ENCODE data around the gene CENPN.

GRCh38 chr16:81081014-81081413 lies 74.0 kb downstream of the CENPN start:
- no peak for TF ChIP-seq POLR2A (IDR thresholded peaks at IDR 0.05)
- TF ChIP-seq, protein P1, sequence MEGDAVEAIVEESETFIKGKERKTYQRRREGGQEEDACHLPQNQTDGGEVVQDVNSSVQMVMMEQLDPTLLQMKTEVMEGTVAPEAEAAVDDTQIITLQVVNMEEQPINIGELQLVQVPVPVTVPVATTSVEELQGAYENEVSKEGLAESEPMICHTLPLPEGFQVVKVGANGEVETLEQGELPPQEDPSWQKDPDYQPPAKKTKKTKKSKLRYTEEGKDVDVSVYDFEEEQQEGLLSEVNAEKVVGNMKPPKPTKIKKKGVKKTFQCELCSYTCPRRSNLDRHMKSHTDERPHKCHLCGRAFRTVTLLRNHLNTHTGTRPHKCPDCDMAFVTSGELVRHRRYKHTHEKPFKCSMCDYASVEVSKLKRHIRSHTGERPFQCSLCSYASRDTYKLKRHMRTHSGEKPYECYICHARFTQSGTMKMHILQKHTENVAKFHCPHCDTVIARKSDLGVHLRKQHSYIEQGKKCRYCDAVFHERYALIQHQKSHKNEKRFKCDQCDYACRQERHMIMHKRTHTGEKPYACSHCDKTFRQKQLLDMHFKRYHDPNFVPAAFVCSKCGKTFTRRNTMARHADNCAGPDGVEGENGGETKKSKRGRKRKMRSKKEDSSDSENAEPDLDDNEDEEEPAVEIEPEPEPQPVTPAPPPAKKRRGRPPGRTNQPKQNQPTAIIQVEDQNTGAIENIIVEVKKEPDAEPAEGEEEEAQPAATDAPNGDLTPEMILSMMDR (IDR thresholded peaks at IDR 0.05), result no peak

Data from testis (tissue), 2 donors.